Mesothelial cell of epicardium (in vitro differentiated cells): Measurements from ENCODE around the gene FAM204A. TPM values are rescaled to one million over a fixed set of nuclear protein-coding genes. Genes with fewer than 3 reads are reported as not detected.

Experiments used
- DNase-seq, 2 experiments: peaks; one replicate each; pipeline ENCODE4 v3.0.0; 2021; ENCODE audit warnings: low spot score in 2 of 2; ENCODE audit not compliant: unreplicated experiment in 2 of 2
- H3K27ac Mint-ChIP-seq: 2 replicates; pipeline ENCODE4 v1.8.0; 2021; ENCODE audit warnings: mixed read lengths
- H3K27me3 Mint-ChIP-seq: 2 replicates; pipeline ENCODE4 v1.8.0; 2021; ENCODE audit warnings: low read depth, mixed read lengths
- H3K36me3 Mint-ChIP-seq: 2 replicates; pipeline ENCODE4 v1.8.0; 2021; ENCODE audit warnings: mixed read lengths
- H3K4me1 Mint-ChIP-seq: 2 replicates; pipeline ENCODE4 v1.8.0; 2021; ENCODE audit warnings: mixed read lengths
- H3K4me3 Mint-ChIP-seq: 2 replicates; pipeline ENCODE4 v1.8.0; 2021; ENCODE audit warnings: mild to moderate bottlenecking, moderate library complexity, mixed read lengths
- H3K9me3 Mint-ChIP-seq: 2 replicates; pipeline ENCODE4 v1.8.0; 2021; ENCODE audit warnings: mixed read lengths
- CTCF ChIP-seq: fragments of 200-600 bp; sonication (generic); IDR thresholded peaks from one replicate; pipeline ENCODE4 v1.5.0; 2021; ENCODE audit warnings: antibody characterized with exemption; ENCODE audit not compliant: unreplicated experiment
- total RNA-seq: library from RNA; stranded (reverse); gene quantifications from 3 replicates; pipeline ENCODE4 v1.2.1, GENCODE V29; 2021

Gene FAM204A
- total RNA-seq, 1 donor from 2014 or later: 54.6 TPM

DNA sequence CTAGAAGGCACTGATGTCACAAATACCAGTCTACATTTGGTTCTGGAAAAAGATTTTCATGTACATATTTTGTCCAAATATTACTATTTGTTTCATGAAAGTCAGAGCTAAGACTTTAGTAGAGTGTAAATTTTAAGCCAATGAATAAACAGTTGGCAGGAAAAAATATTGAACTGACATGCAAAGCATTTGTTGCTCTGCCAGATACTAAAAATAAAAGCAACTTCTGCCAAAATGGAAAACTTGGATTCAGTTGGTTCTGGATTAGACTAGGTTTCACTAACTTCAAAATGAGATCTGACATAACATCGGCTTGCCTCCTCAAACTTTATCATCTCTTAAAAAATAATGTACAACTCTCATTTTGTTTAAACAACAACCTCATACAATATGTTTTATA lies 34.9 kb downstream of the FAM204A start:
- H3K4me3 Mint-ChIP-seq: no peak overlapping the region
- no peak overlapping the region for H3K27ac Mint-ChIP-seq
- H3K27me3 Mint-ChIP-seq: peaks cover 3% of the 10 kb centered on the region
- TF ChIP-seq CTCF: no peak
- H3K4me1 Mint-ChIP-seq: peaks cover 45% of the 10 kb centered on the region
- H3K9me3 Mint-ChIP-seq: no peaks in the 10 kb centered on the region
- H3K36me3 Mint-ChIP-seq: peaks cover 31% of the 10 kb centered on the region
- DNase-seq: no peak

DNA sequence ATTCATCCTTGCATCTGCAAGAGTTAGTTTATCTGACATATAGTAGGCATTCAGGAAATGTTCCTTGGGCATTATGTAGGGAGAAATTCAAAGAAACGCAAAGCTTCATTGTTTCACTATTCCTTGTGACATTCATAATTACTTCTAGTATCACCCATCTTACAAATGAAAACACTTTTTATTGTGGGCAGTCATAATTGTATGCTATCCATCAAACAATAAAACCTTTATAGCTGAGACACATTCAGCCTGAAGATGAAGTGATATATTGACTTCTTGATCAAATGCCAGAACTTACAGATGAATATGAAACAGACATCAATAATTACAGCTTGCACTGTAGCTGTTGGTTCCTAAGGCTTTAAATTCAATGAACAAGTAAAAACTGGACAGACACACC lies 36.4 kb downstream of the FAM204A start:
- Mint-ChIP-seq H3K9me3 (no peaks in the 10 kb centered on the region), H3K4me3 (no peak overlapping the region), H3K4me1 (peaks cover 36% of the 10 kb centered on the region), H3K27me3 (no peaks in the 10 kb centered on the region), H3K27ac (no peak overlapping the region), H3K36me3 (peaks cover 19% of the 10 kb centered on the region)
- no peak for DNase-seq
- no peak for TF ChIP-seq CTCF

- no peaks in the 10 kb centered on the region for H3K27me3 Mint-ChIP-seq
- DNase-seq: no peak
- H3K9me3 Mint-ChIP-seq: no peaks in the 10 kb centered on the region
- peaks cover 33% of the 10 kb centered on the region for H3K4me1 Mint-ChIP-seq
- no peak overlapping the region for H3K4me3 Mint-ChIP-seq
- peaks cover 16% of the 10 kb centered on the region for H3K36me3 Mint-ChIP-seq
- TF ChIP-seq CTCF: no peak
- H3K27ac Mint-ChIP-seq: no peak overlapping the region
These were observed 37.6 kb downstream of the FAM204A start for GRCh38 chr10:118304521-118304920.

- H3K27ac Mint-ChIP-seq: no peak overlapping the region
- no peak for DNase-seq
- TF ChIP-seq CTCF: no peak
These were observed 40.9 kb downstream of the FAM204A start for GRCh38 chr10:118301211-118301610.

DNA sequence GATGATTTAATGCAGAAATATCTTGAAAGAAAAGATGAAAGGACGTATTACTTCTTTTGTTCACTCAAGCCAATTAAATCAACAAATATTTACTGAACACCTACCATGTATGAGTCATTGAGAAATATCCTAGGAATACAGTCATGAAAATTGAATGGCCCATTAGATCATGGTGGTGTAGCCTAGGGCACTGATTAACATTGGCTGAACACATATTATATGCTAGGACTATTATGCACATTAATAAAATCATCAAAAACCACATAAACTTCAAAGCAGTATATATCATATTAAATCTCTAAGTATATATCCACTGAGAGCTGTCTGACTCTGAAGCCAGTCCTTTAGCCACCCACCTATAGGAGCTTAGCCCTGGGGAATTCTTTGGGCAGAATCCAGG lies 41.8 kb downstream of the FAM204A start:
- H3K27ac Mint-ChIP-seq: no peak overlapping the region
- TF ChIP-seq CTCF: no peak

More at GRCh38 chr10:118301211-118301610, 40.9 kb downstream of the FAM204A start:
- H3K36me3 Mint-ChIP-seq: peaks cover 18% of the 10 kb centered on the region
- peaks cover 3% of the 10 kb centered on the region for H3K27me3 Mint-ChIP-seq
- H3K4me1 Mint-ChIP-seq: peaks cover 6% of the 10 kb centered on the region
- no peaks in the 10 kb centered on the region for H3K9me3 Mint-ChIP-seq
- no peak overlapping the region for H3K4me3 Mint-ChIP-seq

GRCh38 chr10:118298787-118299186 lies 43.3 kb downstream of the FAM204A start:
- H3K4me3 Mint-ChIP-seq: no peak overlapping the region
- peaks cover 8% of the 10 kb centered on the region for H3K27me3 Mint-ChIP-seq
- peaks cover 5% of the 10 kb centered on the region for H3K36me3 Mint-ChIP-seq
- H3K9me3 Mint-ChIP-seq: no peaks in the 10 kb centered on the region
- no peak for TF ChIP-seq CTCF
- DNase-seq: no peak
- peaks cover under 1% of the 10 kb centered on the region for H3K4me1 Mint-ChIP-seq
- no peak overlapping the region for H3K27ac Mint-ChIP-seq

More for the DNA sequence above, 41.8 kb downstream of the FAM204A start:
- Mint-ChIP-seq H3K27me3 (peaks cover 3% of the 10 kb centered on the region), H3K4me1 (no peaks in the 10 kb centered on the region), H3K4me3 (no peak overlapping the region), H3K36me3 (peaks cover 13% of the 10 kb centered on the region), H3K9me3 (no peaks in the 10 kb centered on the region)
- no peak for DNase-seq
